Mesendoderm (in vitro differentiated cells): ENCODE results near the gene FOXI3. TPM values are rescaled to one million over a fixed set of nuclear protein-coding genes. Genes with fewer than 3 reads are reported as not detected.
A peak's percentile ranks its signal among the peaks of the same experiment; 100 is the strongest.

Experiments
- DNase-seq: peaks from one replicate; pipeline ENCODE4 v3.0.0; 2013
- H2AK5ac ChIP-seq: 2 replicates; pipeline ENCODE4 v1.6.1; 2013; ENCODE audit warnings: low read length, inconsistent platforms
- H2BK120ac ChIP-seq: 2 replicates; pipeline ENCODE4 v1.6.1; 2013; ENCODE audit warnings: low read depth, mild to moderate bottlenecking, low read length, moderate library complexity, mixed read lengths
- H2BK15ac ChIP-seq: replicated peaks from 2 replicates; pipeline ENCODE4 v1.6.1; 2013; ENCODE audit warnings: low read depth, mild to moderate bottlenecking, moderate library complexity
- H2BK5ac ChIP-seq: 2 replicates; pipeline ENCODE4 v1.6.1; 2013; ENCODE audit warnings: low read length, inconsistent platforms
- H3K18ac ChIP-seq: 2 replicates; pipeline ENCODE4 v1.6.1; 2013; ENCODE audit warnings: mild to moderate bottlenecking, low read length, mixed read lengths
- H3K23ac ChIP-seq: one replicate; pipeline ENCODE4 v1.6.1; 2013; ENCODE audit warnings: low read length
- H3K27ac ChIP-seq: 2 replicates; pipeline ENCODE4 v1.5.1; 2013; ENCODE audit warnings: low read depth, mild to moderate bottlenecking, inconsistent platforms, low read length, moderate library complexity
- H3K27me3 ChIP-seq: 2 replicates; pipeline ENCODE4 v1.6.1; 2013; ENCODE audit warnings: low read length, control low read depth, mild to moderate bottlenecking, inconsistent platforms; ENCODE audit not compliant: insufficient read depth, poor library complexity
- H3K36me3 ChIP-seq: 2 replicates; pipeline ENCODE4 v1.6.1; 2013; ENCODE audit warnings: low read length, inconsistent platforms; ENCODE audit not compliant: control insufficient read depth, insufficient read depth
- H3K4ac ChIP-seq: one replicate; pipeline ENCODE4 v1.6.1; 2013; ENCODE audit warnings: low read depth, mild to moderate bottlenecking, low read length, moderate library complexity
- H3K4me1 ChIP-seq: 2 replicates; pipeline ENCODE4 v1.6.1; 2013; ENCODE audit warnings: low read depth, low read length, inconsistent platforms; ENCODE audit not compliant: control insufficient read depth
- H3K4me2 ChIP-seq: 2 replicates; pipeline ENCODE4 v1.6.1; 2013; ENCODE audit warnings: low read length
- H3K4me3 ChIP-seq: 2 replicates; pipeline ENCODE4 v1.5.1; 2013; ENCODE audit warnings: mild to moderate bottlenecking, low read length
- H3K56ac ChIP-seq: one replicate; pipeline ENCODE4 v1.6.1; 2013; ENCODE audit warnings: low read length
- H3K79me1 ChIP-seq: 2 replicates; pipeline ENCODE4 v1.6.1; 2013; ENCODE audit warnings: low read length, inconsistent platforms
- H3K79me2 ChIP-seq: 2 replicates; pipeline ENCODE4 v1.6.1; 2013; ENCODE audit warnings: mild to moderate bottlenecking, low read length; ENCODE audit not compliant: control insufficient read depth, insufficient read depth
- H3K9ac ChIP-seq: 2 replicates; pipeline ENCODE4 v1.6.1; 2013; ENCODE audit warnings: low read length, inconsistent platforms
- H4K5ac ChIP-seq: one replicate; pipeline ENCODE4 v1.6.1; 2013; ENCODE audit warnings: low read length
- H4K8ac ChIP-seq: one replicate; pipeline ENCODE4 v1.6.1; 2013; ENCODE audit warnings: low read depth, mild to moderate bottlenecking, control low read depth, low read length, moderate library complexity
- WGBS: extraction: QIAGEN DNeasy Blood & Tissue Kit; methylation state at CpG from one replicate; pipeline ENCODE4 v1.1.7; 2013; ENCODE audit warnings: low lambda C conversion rate, missing lambda C conversion rate; ENCODE audit not compliant: insufficient coverage; ENCODE audit errors: extremely low coverage; 5-methylcytosine and 5-hydroxymethylcytosine counted together
- polyA plus RNA-seq, 2 experiments: library from polyadenylated mRNA; stranded (reverse); fragments of 200-250 nt; gene quantifications; one replicate each; pipeline ENCODE4 v1.2.3, GENCODE V29; 2013

Gene FOXI3
- polyA plus RNA-seq (2013, experiment 1 of 2) = 2.0 TPM
- polyA plus RNA-seq (2013, experiment 2 of 2) = 2.1 TPM

GRCh38 chr2:88452565-88452905 is at the start of gene FOXI3:
Gene FOXI3 (minus strand): TSS chr2:88452693. CDS start chr2:88452535, 158 bp downstream.
- Histone ChIP-seq H2BK5ac (no peak within 1 kb of the TSS), H2BK120ac (peak within 1 kb of the TSS; percentile 97), H3K27me3 (peaks cover 2% of the 10 kb centered on the region), H3K27ac (no peak within 1 kb of the TSS), H4K8ac (no peak within 1 kb of the TSS), H2BK15ac (no peak within 1 kb of the TSS), H4K5ac (no peak within 1 kb of the TSS), H3K4me2 (peak within 1 kb of the TSS; percentile 55), H3K79me2 (peaks cover 16% of the 10 kb centered on the region), H3K36me3 (no peaks in the 10 kb centered on the region), H2AK5ac (no peak within 1 kb of the TSS), H3K56ac (peak within 1 kb of the TSS; percentile 80), H3K4ac (peak within 1 kb of the TSS; percentile 95), H3K4me3 (peak within 1 kb of the TSS; percentile 50), H3K79me1 (no peaks in the 10 kb centered on the region), H3K23ac (peak within 1 kb of the TSS; percentile 16), H3K4me1 (peaks cover 2% of the 10 kb centered on the region), H3K18ac (peak within 1 kb of the TSS; percentile 76), H3K9ac (peak within 1 kb of the TSS; percentile 68)
- WGBS = no CpG with 5 or more reads among the region's 48 CpGs
- DNase-seq = peak; percentile 63

- Histone ChIP-seq H2AK5ac (no peak overlapping the region), H3K4me3 (no peak overlapping the region), H3K36me3 (no peaks in the 10 kb centered on the region), H3K4me2 (no peak overlapping the region), H3K27ac (no peak overlapping the region), H3K9ac (no peak overlapping the region), H3K56ac (no peak overlapping the region), H3K4ac (no peak overlapping the region), H2BK5ac (no peak overlapping the region), H3K79me1 (no peaks in the 10 kb centered on the region), H3K79me2 (no peaks in the 10 kb centered on the region), H3K27me3 (no peaks in the 10 kb centered on the region), H3K18ac (no peak overlapping the region), H3K4me1 (no peaks in the 10 kb centered on the region), H3K23ac (no peak overlapping the region), H4K8ac (no peak overlapping the region), H2BK120ac (no peak overlapping the region), H4K5ac (no peak overlapping the region), H2BK15ac (no peak overlapping the region)
- no CpG with 5 or more reads among the region's 2 CpGs for WGBS
- DNase-seq = no peak
These were observed 48.2 kb upstream of the FOXI3 start for GRCh38 chr2:88500691-88501090.

GRCh38 chr2:88499204-88499603 is 46.7 kb upstream of the FOXI3 start:
- Histone ChIP-seq H3K36me3 (no peaks in the 10 kb centered on the region), H2BK120ac (no peak overlapping the region), H3K18ac (no peak overlapping the region), H3K4me1 (no peaks in the 10 kb centered on the region), H2AK5ac (no peak overlapping the region), H3K23ac (no peak overlapping the region), H2BK15ac (no peak overlapping the region), H3K4ac (no peak overlapping the region), H3K4me2 (no peak overlapping the region), H3K9ac (no peak overlapping the region), H3K79me1 (no peaks in the 10 kb centered on the region), H3K56ac (no peak overlapping the region), H2BK5ac (no peak overlapping the region), H3K27ac (no peak overlapping the region), H4K5ac (no peak overlapping the region), H3K27me3 (no peaks in the 10 kb centered on the region), H4K8ac (no peak overlapping the region), H3K4me3 (no peak overlapping the region), H3K79me2 (no peaks in the 10 kb centered on the region)
- WGBS = no CpG with 5 or more reads among the region's 1 CpG
- DNase-seq = no peak

GRCh38 chr2:88493481-88493880 is 41.0 kb upstream of the FOXI3 start:
- no peak overlapping the region for H3K4me3 ChIP-seq
- H3K23ac ChIP-seq = no peak overlapping the region
- H3K9ac ChIP-seq = no peak overlapping the region
- H3K27ac ChIP-seq = no peak overlapping the region
- no peak overlapping the region for H2AK5ac ChIP-seq
- no peaks in the 10 kb centered on the region for H3K79me2 ChIP-seq
- H3K4me2 ChIP-seq = no peak overlapping the region
- no peak overlapping the region for H2BK120ac ChIP-seq
- H2BK15ac ChIP-seq = no peak overlapping the region
- no peaks in the 10 kb centered on the region for H3K4me1 ChIP-seq
- no peak overlapping the region for H3K56ac ChIP-seq
- no peaks in the 10 kb centered on the region for H3K27me3 ChIP-seq
- no CpG with 5 or more reads among the region's 4 CpGs for WGBS
- H2BK5ac ChIP-seq = no peak overlapping the region
- H3K79me1 ChIP-seq = no peaks in the 10 kb centered on the region
- DNase-seq = no peak
- H3K4ac ChIP-seq = no peak overlapping the region
- H3K36me3 ChIP-seq = no peaks in the 10 kb centered on the region
- no peak overlapping the region for H3K18ac ChIP-seq
- H4K5ac ChIP-seq = no peak overlapping the region
- no peak overlapping the region for H4K8ac ChIP-seq

- Histone ChIP-seq H3K23ac (no peak overlapping the region), H2BK15ac (peak overlapping the region; percentile 88), H3K79me2 (no peaks in the 10 kb centered on the region), H3K79me1 (no peaks in the 10 kb centered on the region), H3K4me1 (no peaks in the 10 kb centered on the region), H2BK5ac (no peak overlapping the region), H3K4ac (no peak overlapping the region), H3K4me2 (no peak overlapping the region), H3K9ac (no peak overlapping the region), H4K8ac (no peak overlapping the region), H2BK120ac (no peak overlapping the region), H3K27ac (no peak overlapping the region), H3K18ac (peak overlapping the region; percentile 77), H3K4me3 (no peak overlapping the region), H3K36me3 (no peaks in the 10 kb centered on the region), H4K5ac (no peak overlapping the region), H2AK5ac (no peak overlapping the region), H3K27me3 (no peaks in the 10 kb centered on the region), H3K56ac (no peak overlapping the region)
- DNase-seq = no peak
- no CpG with 5 or more reads among the region's 4 CpGs for WGBS
These were observed 39.5 kb upstream of the FOXI3 start for GRCh38 chr2:88492002-88492401.

- Histone ChIP-seq H3K9ac (no peak overlapping the region), H2BK120ac (no peak overlapping the region), H3K4me3 (no peak overlapping the region), H3K79me2 (no peaks in the 10 kb centered on the region), H2AK5ac (no peak overlapping the region), H2BK15ac (no peak overlapping the region), H3K79me1 (no peaks in the 10 kb centered on the region), H3K4me2 (no peak overlapping the region), H3K18ac (no peak overlapping the region), H3K23ac (no peak overlapping the region), H3K27me3 (no peaks in the 10 kb centered on the region), H3K4me1 (no peaks in the 10 kb centered on the region), H3K27ac (no peak overlapping the region), H4K5ac (peak overlapping the region; percentile 78), H3K56ac (no peak overlapping the region), H2BK5ac (no peak overlapping the region), H3K4ac (no peak overlapping the region), H3K36me3 (no peaks in the 10 kb centered on the region), H4K8ac (no peak overlapping the region)
- DNase-seq = peak; percentile 43
- WGBS = no CpG with 5 or more reads among the region's 2 CpGs
These were observed 36.7 kb upstream of the FOXI3 start for GRCh38 chr2:88489181-88489580.
